ENCODE data around the gene CHAT.

The CHAT gene

GRCh38 chr10:49613882-49614241 is at the start of gene CHAT:
Gene CHAT (plus strand): TSS chr10:49614037. CDS start chr10:49614190, 153 bp downstream.
- ATAC-seq = no peak
- TF ChIP-seq CSDC2 (CRISPR knock-in tag; IDR thresholded peaks at IDR 0.05) (no peak), ISL1 (CRISPR knock-in tag; IDR thresholded peaks at IDR 0.05) (no peak), ZNF565 (CRISPR knock-in tag; conservative IDR thresholded peaks at IDR 0.05; ENCODE audit: low read depth) (no peak), ZC3H10 (CRISPR knock-in tag; IDR thresholded peaks at IDR 0.05) (no peak), GLIS3 (CRISPR knock-in tag; IDR thresholded peaks at IDR 0.05) (no peak), ARNTL (CRISPR knock-in tag; IDR thresholded peaks at IDR 0.05; ENCODE audit: borderline replicate concordance, low read depth) (no peak), SNAI2 (CRISPR knock-in tag; IDR thresholded peaks at IDR 0.05) (no peak), RARB (CRISPR knock-in tag; IDR thresholded peaks at IDR 0.05) (no peak), CREB5 (CRISPR knock-in tag; IDR thresholded peaks at IDR 0.05; ENCODE audit: low read depth) (no peak), PATZ1 (CRISPR knock-in tag; IDR thresholded peaks at IDR 0.05; ENCODE audit: borderline replicate concordance) (no peak), TSHZ2 (CRISPR knock-in tag; IDR thresholded peaks at IDR 0.05) (no peak), PPARA (CRISPR knock-in tag; IDR thresholded peaks at IDR 0.05; ENCODE audit: borderline replicate concordance) (no peak)

GRCh38 chr10:49564461-49565009 is 49.3 kb upstream of the CHAT start:
- TF ChIP-seq TCF4 (CRISPR knock-in tag; IDR thresholded peaks at IDR 0.05; ENCODE audit: borderline replicate concordance) (no peak), ZNF8 (CRISPR knock-in tag; IDR thresholded peaks at IDR 0.05) (no peak), OSR1 (CRISPR knock-in tag; IDR thresholded peaks at IDR 0.05) (no peak), POU6F1 (CRISPR knock-in tag; IDR thresholded peaks at IDR 0.05; ENCODE audit: borderline replicate concordance, low read depth) (no peak), SNAI2 (CRISPR knock-in tag; IDR thresholded peaks at IDR 0.05) (no peak), CSRNP3 (CRISPR knock-in tag; IDR thresholded peaks at IDR 0.05) (no peak), RARB (CRISPR knock-in tag; IDR thresholded peaks at IDR 0.05) (no peak), TSHZ2 (CRISPR knock-in tag; IDR thresholded peaks at IDR 0.05) (no peak), PATZ1 (CRISPR knock-in tag; IDR thresholded peaks at IDR 0.05; ENCODE audit: borderline replicate concordance) (no peak), ESRRG (CRISPR knock-in tag; IDR thresholded peaks at IDR 0.05) (no peak), ZFP3 (CRISPR knock-in tag; IDR thresholded peaks at IDR 0.05) (no peak), ISL1 (CRISPR knock-in tag; IDR thresholded peaks at IDR 0.05) (no peak), PPARA (CRISPR knock-in tag; IDR thresholded peaks at IDR 0.05; ENCODE audit: borderline replicate concordance) (no peak), CSDC2 (CRISPR knock-in tag; IDR thresholded peaks at IDR 0.05) (no peak), GLIS3 (CRISPR knock-in tag; IDR thresholded peaks at IDR 0.05) (no peak), ZFP30 (CRISPR knock-in tag; IDR thresholded peaks at IDR 0.05) (no peak), ZC3H10 (CRISPR knock-in tag; IDR thresholded peaks at IDR 0.05) (no peak)
- no peak for ATAC-seq

Measured in SK-N-SH treated with all-trans-retinoic acid at 6 μM for 48 hours (cell line).